Measurements from ENCODE around the gene AFMID. TPM values are rescaled to one million over a fixed set of nuclear protein-coding genes. Genes with fewer than 3 reads are reported as not detected.
A peak's percentile ranks its signal among the peaks of the same experiment; 100 is the strongest.

AFMID gene
- total RNA-seq, 1 donor from 2014 or later: 23.0 TPM

DNA sequence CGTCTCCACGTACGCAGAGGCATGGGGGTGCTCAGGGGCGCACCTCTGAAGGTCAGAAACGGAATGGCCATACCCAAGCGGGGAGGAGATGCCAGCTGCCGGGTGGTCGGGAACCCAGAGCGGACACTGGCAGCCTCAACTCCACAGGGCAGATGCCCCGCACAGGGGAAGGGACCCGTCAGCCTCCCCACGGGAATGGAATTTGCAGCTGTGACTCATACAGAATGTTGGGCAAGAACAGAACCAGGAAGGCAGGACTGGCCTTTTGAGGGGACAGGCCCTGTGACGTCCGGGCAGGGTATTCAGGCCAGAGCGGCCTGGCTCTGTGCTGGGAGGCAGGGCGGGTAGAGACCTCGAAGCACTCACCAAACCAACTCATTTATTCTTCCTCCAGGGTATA is 7.8 kb upstream of the AFMID start:
- Histone ChIP-seq H3K36me3 (ENCODE audit: control insufficient read depth in 3 of 3, insufficient read depth in 3 of 3, low read length in 3 of 3) (no peaks in the 10 kb centered on the region), H3K27ac (ENCODE audit: low read depth, low read length) (peak overlapping the region; percentile 51), H3K9ac (ENCODE audit: low read depth in 1 of 3, low read length in 3 of 3) (peak overlapping the region in 1 of 3 donors; percentile 7), H3K9me3 (ENCODE audit: control insufficient read depth in 3 of 3, low read length in 3 of 3) (no peaks in the 10 kb centered on the region), H3K4me3 (ENCODE audit: low read length in 3 of 3) (peak overlapping the region in 1 of 3 donors; percentile 13), H3K27me3 (ENCODE audit: control insufficient read depth in 3 of 3, insufficient read depth in 3 of 3, low read length in 3 of 3) (no peaks in the 10 kb centered on the region), H3K4me1 (ENCODE audit: control insufficient read depth in 3 of 3, insufficient read depth in 3 of 3, low read length in 3 of 3) (peaks cover 25 to 43% (median 41%) of the 10 kb centered on the region in 3 donors)

- Histone ChIP-seq H3K27me3 (ENCODE audit: control insufficient read depth in 3 of 3, insufficient read depth in 3 of 3, low read length in 3 of 3) (no peaks in the 10 kb centered on the region), H3K4me1 (ENCODE audit: control insufficient read depth in 3 of 3, insufficient read depth in 3 of 3, low read length in 3 of 3) (peaks cover 18 to 36% (median 34%) of the 10 kb centered on the region in 3 donors), H3K27ac (ENCODE audit: low read depth, low read length) (peak overlapping the region; percentile 51), H3K9ac (ENCODE audit: low read depth in 1 of 3, low read length in 3 of 3) (no peak overlapping the region), H3K4me3 (ENCODE audit: low read length in 3 of 3) (no peak overlapping the region), H3K36me3 (ENCODE audit: control insufficient read depth in 3 of 3, insufficient read depth in 3 of 3, low read length in 3 of 3) (no peaks in the 10 kb centered on the region), H3K9me3 (ENCODE audit: control insufficient read depth in 3 of 3, low read length in 3 of 3) (no peaks in the 10 kb centered on the region)
These were observed 7.1 kb upstream of the AFMID start for GRCh38 chr17:78180083-78180482.

DNA sequence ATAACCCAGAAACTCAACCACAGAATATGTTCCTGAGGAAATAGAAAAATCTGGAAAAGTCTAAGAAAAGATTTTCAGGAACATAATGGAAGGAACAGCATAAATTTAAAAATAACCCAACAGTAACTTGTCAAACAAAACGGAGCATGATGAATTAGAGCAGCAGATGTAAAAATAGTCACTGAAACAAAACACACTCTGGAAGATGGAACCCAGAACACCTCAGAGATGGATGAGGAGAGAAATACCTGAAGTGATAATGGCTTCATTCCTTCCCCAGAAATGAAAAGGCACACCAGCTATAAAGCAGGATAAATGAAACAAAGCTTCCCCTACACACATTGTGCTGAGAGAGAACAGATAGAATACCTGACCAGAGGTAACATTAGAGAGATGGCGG is 6.7 kb upstream of the AFMID start:
- Histone ChIP-seq H3K9me3 (ENCODE audit: control insufficient read depth in 3 of 3, low read length in 3 of 3) (no peaks in the 10 kb centered on the region), H3K27me3 (ENCODE audit: control insufficient read depth in 3 of 3, insufficient read depth in 3 of 3, low read length in 3 of 3) (no peaks in the 10 kb centered on the region), H3K4me3 (ENCODE audit: low read length in 3 of 3) (no peak overlapping the region), H3K27ac (ENCODE audit: low read depth, low read length) (peak overlapping the region; percentile 51), H3K9ac (ENCODE audit: low read depth in 1 of 3, low read length in 3 of 3) (no peak overlapping the region), H3K4me1 (ENCODE audit: control insufficient read depth in 3 of 3, insufficient read depth in 3 of 3, low read length in 3 of 3) (peaks cover 14 to 32% (median 30%) of the 10 kb centered on the region in 3 donors), H3K36me3 (ENCODE audit: control insufficient read depth in 3 of 3, insufficient read depth in 3 of 3, low read length in 3 of 3) (no peaks in the 10 kb centered on the region)

DNA sequence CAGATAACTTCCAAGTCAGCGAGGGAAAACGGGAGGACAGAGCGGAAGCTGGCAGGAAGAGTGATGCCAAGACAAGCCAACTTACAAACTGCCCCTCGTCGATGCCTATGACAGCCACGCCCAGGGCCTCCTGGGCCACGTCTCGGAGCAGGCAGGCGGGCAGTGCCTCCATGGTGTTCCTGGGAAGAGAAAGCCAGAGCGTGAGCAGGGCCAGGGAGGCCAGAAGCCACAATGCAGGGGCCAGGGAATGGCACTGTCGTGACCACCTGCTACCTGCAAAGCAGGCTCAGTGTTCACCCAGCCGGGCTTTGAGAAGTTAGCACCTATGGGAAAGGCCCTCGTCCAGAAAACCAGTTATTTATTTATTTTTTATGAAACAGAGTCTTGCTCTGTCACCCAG is 4.7 kb upstream of the AFMID start:
- no peak overlapping the region for H3K27ac ChIP-seq (ENCODE audit: low read depth, low read length)
- H3K4me1 ChIP-seq (ENCODE audit: control insufficient read depth in 3 of 3, insufficient read depth in 3 of 3, low read length in 3 of 3): peaks cover 10 to 27% (median 25%) of the 10 kb centered on the region in 3 donors
- no peaks in the 10 kb centered on the region for H3K36me3 ChIP-seq (ENCODE audit: control insufficient read depth in 3 of 3, insufficient read depth in 3 of 3, low read length in 3 of 3)
- H3K4me3 ChIP-seq (ENCODE audit: low read length in 3 of 3): no peak overlapping the region
- no peaks in the 10 kb centered on the region for H3K27me3 ChIP-seq (ENCODE audit: control insufficient read depth in 3 of 3, insufficient read depth in 3 of 3, low read length in 3 of 3)
- no peaks in the 10 kb centered on the region for H3K9me3 ChIP-seq (ENCODE audit: control insufficient read depth in 3 of 3, low read length in 3 of 3)
- no peak overlapping the region for H3K9ac ChIP-seq (ENCODE audit: low read depth in 1 of 3, low read length in 3 of 3)

DNA sequence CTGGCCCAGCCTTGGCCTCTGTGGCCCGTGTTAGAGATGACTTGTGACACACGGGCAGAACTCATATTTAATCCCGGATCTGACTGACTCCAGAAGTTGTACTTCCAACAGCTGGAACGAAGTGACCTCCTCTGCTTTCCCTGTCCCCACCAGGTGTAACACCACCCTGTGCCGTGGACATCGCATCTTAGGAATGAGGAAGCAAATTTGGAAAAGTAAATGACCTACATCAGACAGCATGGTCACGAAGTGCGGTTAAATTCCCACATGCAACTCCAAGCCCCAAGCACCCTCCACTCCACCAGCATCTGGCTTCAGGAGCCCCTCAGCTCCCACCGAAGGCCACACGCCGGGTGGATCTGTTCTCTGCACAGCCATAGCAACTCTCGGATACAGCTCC is 3.2 kb upstream of the AFMID start:
- H3K27me3 ChIP-seq (ENCODE audit: control insufficient read depth in 3 of 3, insufficient read depth in 3 of 3, low read length in 3 of 3): no peaks in the 10 kb centered on the region
- H3K9me3 ChIP-seq (ENCODE audit: control insufficient read depth in 3 of 3, low read length in 3 of 3): no peaks in the 10 kb centered on the region
- H3K4me3 ChIP-seq (ENCODE audit: low read length in 3 of 3): no peak overlapping the region
- no peak overlapping the region for H3K27ac ChIP-seq (ENCODE audit: low read depth, low read length)
- no peak overlapping the region for H3K9ac ChIP-seq (ENCODE audit: low read depth in 1 of 3, low read length in 3 of 3)
- H3K4me1 ChIP-seq (ENCODE audit: control insufficient read depth in 3 of 3, insufficient read depth in 3 of 3, low read length in 3 of 3): peaks cover 10 to 33% (median 25%) of the 10 kb centered on the region in 3 donors
- no peaks in the 10 kb centered on the region for H3K36me3 ChIP-seq (ENCODE audit: control insufficient read depth in 3 of 3, insufficient read depth in 3 of 3, low read length in 3 of 3)

DNA sequence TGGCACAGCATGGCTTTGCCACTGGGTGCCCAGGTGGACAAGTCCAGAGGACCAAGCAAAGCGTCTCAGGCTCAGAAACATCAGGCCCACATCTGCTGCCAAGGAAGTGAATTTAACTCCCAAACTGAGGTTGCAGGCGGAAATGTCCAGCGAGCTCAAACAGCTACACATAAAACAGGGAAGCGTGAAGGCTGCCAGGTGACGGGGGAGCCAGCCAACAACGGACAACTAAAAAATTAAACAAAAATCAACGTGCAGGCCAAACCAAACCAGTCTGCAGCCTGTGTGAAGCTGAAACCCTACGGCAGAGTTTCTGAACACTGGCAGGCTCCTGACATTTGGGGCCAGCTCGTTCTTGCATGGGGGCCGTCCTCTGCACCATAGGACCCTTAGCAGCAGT is 2.8 kb upstream of the AFMID start:
- H3K9ac ChIP-seq (ENCODE audit: low read depth in 1 of 3, low read length in 3 of 3): no peak overlapping the region
- no peak overlapping the region for H3K27ac ChIP-seq (ENCODE audit: low read depth, low read length)
- peaks cover 10 to 30% (median 21%) of the 10 kb centered on the region in 3 donors for H3K4me1 ChIP-seq (ENCODE audit: control insufficient read depth in 3 of 3, insufficient read depth in 3 of 3, low read length in 3 of 3)
- no peak overlapping the region for H3K4me3 ChIP-seq (ENCODE audit: low read length in 3 of 3)
- no peaks in the 10 kb centered on the region for H3K36me3 ChIP-seq (ENCODE audit: control insufficient read depth in 3 of 3, insufficient read depth in 3 of 3, low read length in 3 of 3)
- H3K27me3 ChIP-seq (ENCODE audit: control insufficient read depth in 3 of 3, insufficient read depth in 3 of 3, low read length in 3 of 3): no peaks in the 10 kb centered on the region
- H3K9me3 ChIP-seq (ENCODE audit: control insufficient read depth in 3 of 3, low read length in 3 of 3): no peaks in the 10 kb centered on the region

DNA sequence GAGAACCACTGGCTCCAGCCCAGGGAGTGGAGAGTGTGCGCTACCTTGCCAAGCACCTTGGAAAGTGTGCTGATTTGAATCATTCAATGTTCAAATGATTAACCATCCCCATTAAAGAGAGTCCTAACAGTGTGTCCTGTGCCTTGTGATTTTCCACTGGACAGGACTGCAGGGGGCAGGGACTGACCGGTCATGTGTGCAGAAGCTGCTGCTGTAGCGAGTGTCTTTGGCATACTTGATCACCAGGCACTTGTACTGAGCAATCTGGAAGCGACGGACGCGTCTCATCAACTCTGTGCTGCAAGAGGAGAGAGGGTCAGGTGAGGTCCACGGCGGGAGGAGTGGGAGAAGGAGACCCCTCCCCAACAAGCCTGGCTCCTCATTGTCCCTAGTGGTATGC is 2.3 kb upstream of the AFMID start:
- Histone ChIP-seq H3K4me1 (ENCODE audit: control insufficient read depth in 3 of 3, insufficient read depth in 3 of 3, low read length in 3 of 3) (peaks cover 10 to 25% (median 16%) of the 10 kb centered on the region in 3 donors), H3K9me3 (ENCODE audit: control insufficient read depth in 3 of 3, low read length in 3 of 3) (no peaks in the 10 kb centered on the region), H3K27me3 (ENCODE audit: control insufficient read depth in 3 of 3, insufficient read depth in 3 of 3, low read length in 3 of 3) (no peaks in the 10 kb centered on the region), H3K27ac (ENCODE audit: low read depth, low read length) (no peak overlapping the region), H3K9ac (ENCODE audit: low read depth in 1 of 3, low read length in 3 of 3) (no peak overlapping the region), H3K36me3 (ENCODE audit: control insufficient read depth in 3 of 3, insufficient read depth in 3 of 3, low read length in 3 of 3) (no peaks in the 10 kb centered on the region), H3K4me3 (ENCODE audit: low read length in 3 of 3) (no peak overlapping the region)

- Histone ChIP-seq H3K4me1 (ENCODE audit: control insufficient read depth in 3 of 3, insufficient read depth in 3 of 3, low read length in 3 of 3) (peaks cover 9 to 17% (median 10%) of the 10 kb centered on the region in 3 donors), H3K27me3 (ENCODE audit: control insufficient read depth in 3 of 3, insufficient read depth in 3 of 3, low read length in 3 of 3) (no peaks in the 10 kb centered on the region), H3K4me3 (ENCODE audit: low read length in 3 of 3) (peak overlapping the region; percentile 29 to 79 (median 69)), H3K36me3 (ENCODE audit: control insufficient read depth in 3 of 3, insufficient read depth in 3 of 3, low read length in 3 of 3) (peaks cover 0 to 4% (median 3%) of the 10 kb centered on the region in 3 donors), H3K27ac (ENCODE audit: low read depth, low read length) (no peak overlapping the region), H3K9ac (ENCODE audit: low read depth in 1 of 3, low read length in 3 of 3) (peak overlapping the region in 1 of 3 donors; percentile 25), H3K9me3 (ENCODE audit: control insufficient read depth in 3 of 3, low read length in 3 of 3) (no peaks in the 10 kb centered on the region)
These were observed 1.0 kb upstream of the AFMID start for GRCh38 chr17:78185981-78186691.

DNA sequence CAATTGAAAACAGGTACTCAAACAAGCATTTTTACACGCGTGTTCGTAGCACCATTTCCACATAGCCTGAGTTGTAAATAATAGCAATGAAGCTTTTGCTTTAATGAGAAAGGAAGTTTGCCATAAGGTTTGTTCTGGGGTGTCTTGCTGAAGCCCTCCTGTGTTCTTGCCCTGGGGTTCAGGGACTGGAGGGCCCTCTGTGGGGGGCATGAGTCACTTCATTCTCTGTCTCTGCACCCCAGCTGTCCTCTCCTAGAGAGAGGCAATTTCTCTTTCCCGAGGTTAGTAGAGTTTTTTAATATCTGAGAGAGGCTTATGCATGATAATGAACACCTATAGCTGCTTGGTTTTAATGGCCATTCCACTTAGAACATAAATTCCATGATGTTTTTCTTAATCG is 9.6 kb downstream of the AFMID start:
- Histone ChIP-seq H3K27ac (ENCODE audit: low read depth, low read length) (no peak overlapping the region), H3K9me3 (ENCODE audit: control insufficient read depth in 3 of 3, low read length in 3 of 3) (no peaks in the 10 kb centered on the region), H3K4me3 (ENCODE audit: low read length in 3 of 3) (no peak overlapping the region), H3K36me3 (ENCODE audit: control insufficient read depth in 3 of 3, insufficient read depth in 3 of 3, low read length in 3 of 3) (peaks cover 6 to 20% (median 11%) of the 10 kb centered on the region in 3 donors), H3K4me1 (ENCODE audit: control insufficient read depth in 3 of 3, insufficient read depth in 3 of 3, low read length in 3 of 3) (no peaks in the 10 kb centered on the region), H3K9ac (ENCODE audit: low read depth in 1 of 3, low read length in 3 of 3) (no peak overlapping the region), H3K27me3 (ENCODE audit: control insufficient read depth in 3 of 3, insufficient read depth in 3 of 3, low read length in 3 of 3) (no peaks in the 10 kb centered on the region)

DNA sequence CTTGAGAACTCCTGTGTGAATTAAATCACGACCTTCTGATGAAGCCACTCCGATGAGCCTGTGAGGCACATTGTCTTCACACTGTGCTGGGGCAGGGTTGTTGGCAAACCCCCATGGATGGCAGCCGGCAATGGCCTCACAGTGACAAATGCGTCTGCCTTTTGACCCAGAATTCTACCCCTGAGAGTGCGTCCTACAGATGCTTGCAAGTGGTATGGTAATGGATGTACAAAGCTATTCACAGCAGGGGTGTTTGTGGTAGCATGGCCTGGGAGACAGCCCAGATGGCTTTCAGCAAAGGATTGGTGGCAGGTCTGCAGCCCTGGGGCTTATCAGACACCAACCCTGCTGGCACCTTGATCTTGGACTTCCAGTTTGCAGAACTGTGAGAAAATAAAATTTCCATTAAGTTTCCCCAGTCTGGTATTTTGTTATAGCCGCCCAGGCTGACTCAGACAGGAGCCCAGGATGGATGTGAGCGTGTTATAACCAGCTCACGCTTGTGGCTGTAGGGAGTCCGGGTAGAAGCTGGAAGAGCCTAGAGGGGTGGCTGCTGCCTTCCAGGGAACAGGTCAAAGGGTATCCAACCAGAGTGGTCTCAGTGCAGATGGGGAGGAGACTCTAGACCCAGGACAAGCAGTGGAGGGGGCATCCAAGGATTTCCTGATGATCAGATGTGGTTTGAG is 10.1 kb downstream of the AFMID start:
- Histone ChIP-seq H3K4me3 (ENCODE audit: low read length in 3 of 3) (no peak overlapping the region), H3K27ac (ENCODE audit: low read depth, low read length) (no peak overlapping the region), H3K9me3 (ENCODE audit: control insufficient read depth in 3 of 3, low read length in 3 of 3) (no peaks in the 10 kb centered on the region), H3K4me1 (ENCODE audit: control insufficient read depth in 3 of 3, insufficient read depth in 3 of 3, low read length in 3 of 3) (no peaks in the 10 kb centered on the region), H3K36me3 (ENCODE audit: control insufficient read depth in 3 of 3, insufficient read depth in 3 of 3, low read length in 3 of 3) (peaks cover 6 to 20% (median 11%) of the 10 kb centered on the region in 3 donors), H3K9ac (ENCODE audit: low read depth in 1 of 3, low read length in 3 of 3) (no peak overlapping the region), H3K27me3 (ENCODE audit: control insufficient read depth in 3 of 3, insufficient read depth in 3 of 3, low read length in 3 of 3) (no peaks in the 10 kb centered on the region)

All from skeletal muscle tissue (tissue), 4 donors.